Activated CD4-positive, alpha-beta T cell treated with anti-CD3 and anti-CD28 coated beads, Interleukin-2, amount 50 U/mL, for 4 hours (primary cell): Measurements from ENCODE around the gene CHD3.

Experiments used
- DNase-seq, 2 experiments: peaks; one replicate each; pipeline ENCODE4 v3.0.0-alpha.2; 2020

CHD3 gene

DNA sequence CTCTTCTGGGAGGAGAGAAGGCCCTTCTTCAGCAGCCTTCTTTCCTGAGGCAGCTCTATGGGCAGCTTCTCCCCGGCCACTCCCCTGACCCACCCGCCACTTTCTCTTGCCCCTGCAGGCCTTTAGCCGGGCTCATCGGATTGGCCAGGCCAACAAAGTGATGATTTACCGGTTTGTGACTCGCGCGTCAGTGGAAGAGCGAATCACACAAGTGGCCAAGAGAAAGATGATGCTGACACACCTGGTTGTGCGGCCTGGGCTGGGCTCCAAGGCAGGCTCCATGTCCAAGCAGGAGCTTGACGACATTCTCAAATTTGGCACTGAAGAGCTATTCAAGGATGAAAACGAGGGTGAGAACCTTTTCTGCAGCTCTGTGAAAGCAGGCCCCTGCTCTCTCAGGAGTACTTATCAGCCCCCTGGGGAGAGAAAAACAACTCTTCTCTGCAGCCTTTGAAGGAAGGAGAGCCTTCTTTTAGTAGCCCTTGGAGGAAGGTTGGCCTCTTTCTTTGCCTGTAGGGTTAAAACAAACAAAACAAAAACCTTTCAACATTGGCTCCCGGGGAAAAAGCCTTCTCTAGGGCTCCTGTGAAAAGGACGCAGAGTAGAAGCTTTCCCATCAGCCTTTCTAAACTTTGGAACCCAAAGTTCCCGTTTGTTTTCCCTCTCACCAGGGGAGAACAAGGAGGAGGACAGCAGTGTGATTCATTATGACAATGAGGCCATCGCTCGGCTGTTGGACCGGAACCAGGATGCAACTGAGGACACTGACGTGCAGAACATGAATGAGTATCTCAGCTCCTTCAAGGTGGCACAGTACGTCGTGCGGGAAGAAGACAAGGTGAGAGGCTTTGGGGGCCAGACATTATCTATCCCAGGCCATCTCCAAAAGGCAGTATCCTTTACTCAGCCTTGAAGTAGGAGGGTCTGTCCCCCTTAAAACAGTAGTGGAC is 14.8 kb downstream of the CHD3 start:
- DNase-seq: no peak

DNA sequence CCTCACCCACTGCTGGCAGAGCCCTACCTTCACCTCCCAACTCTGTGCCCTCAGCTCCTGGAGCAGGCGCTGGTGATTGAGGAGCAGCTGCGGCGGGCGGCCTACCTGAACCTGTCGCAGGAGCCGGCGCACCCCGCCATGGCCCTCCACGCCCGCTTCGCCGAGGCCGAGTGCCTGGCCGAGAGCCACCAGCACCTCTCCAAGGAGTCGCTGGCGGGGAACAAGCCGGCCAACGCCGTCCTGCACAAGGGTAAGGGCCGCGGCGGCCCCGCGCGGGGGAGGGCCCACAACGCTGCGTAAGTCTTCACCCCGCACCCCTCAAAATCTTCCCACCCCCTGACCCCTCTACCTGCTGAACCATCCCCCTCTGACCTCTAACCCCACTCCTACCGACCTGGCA is 20.5 kb downstream of the CHD3 start:
- DNase-seq: no peak

DNA sequence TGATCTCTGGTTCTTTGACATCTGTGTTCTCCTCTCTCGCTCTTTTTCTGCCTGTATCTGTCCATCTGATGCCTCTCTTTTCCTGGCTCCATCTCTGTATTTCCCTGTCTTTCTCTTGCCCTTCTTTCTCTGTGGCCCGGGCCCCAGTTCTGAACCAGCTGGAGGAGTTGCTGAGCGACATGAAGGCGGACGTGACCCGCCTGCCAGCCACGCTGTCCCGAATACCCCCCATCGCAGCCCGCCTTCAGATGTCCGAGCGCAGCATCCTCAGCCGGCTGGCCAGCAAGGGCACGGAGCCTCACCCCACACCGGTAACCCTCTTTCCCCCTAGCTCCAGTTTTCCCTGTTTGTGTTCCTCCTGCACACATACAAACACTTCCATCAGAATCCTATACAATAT is 21.7 kb downstream of the CHD3 start:
- DNase-seq: no peak

DNA sequence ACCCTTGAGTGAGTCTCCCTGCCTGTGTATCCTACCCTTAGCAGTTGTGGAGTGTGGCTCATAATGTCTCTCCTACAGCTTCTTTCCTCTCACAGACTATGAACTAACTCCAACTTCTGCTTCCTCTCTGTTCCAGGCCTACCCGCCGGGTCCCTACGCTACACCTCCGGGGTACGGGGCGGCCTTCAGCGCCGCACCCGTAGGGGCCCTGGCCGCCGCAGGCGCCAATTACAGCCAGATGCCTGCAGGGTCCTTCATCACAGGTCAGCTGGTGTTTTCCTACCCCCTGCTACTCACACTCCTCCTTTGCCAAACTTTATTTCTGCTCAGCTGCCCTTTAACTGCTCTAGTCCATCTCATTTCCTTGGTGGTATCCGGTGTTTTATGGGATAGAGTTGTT is 22.1 kb downstream of the CHD3 start:
- DNase-seq: no peak

DNA sequence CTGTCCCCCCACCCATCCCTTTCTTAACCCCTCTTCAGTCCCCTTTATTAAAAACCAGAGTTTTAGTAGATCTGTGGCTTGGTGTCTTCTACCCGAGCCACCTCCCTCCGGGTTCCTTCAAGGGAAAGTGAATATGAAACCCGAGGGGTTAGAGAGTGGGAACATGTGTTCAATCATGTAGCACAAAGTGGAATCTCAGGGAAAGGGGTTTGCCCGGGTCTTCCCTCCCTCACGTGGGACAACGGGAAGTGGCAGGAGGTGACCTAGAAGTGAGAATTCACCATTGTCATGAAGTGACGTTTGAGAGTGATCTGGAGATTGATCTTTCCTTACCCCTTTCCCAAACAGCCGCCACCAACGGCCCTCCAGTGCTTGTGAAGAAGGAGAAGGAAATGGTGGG is 22.5 kb downstream of the CHD3 start:
- no peak for DNase-seq

DNA sequence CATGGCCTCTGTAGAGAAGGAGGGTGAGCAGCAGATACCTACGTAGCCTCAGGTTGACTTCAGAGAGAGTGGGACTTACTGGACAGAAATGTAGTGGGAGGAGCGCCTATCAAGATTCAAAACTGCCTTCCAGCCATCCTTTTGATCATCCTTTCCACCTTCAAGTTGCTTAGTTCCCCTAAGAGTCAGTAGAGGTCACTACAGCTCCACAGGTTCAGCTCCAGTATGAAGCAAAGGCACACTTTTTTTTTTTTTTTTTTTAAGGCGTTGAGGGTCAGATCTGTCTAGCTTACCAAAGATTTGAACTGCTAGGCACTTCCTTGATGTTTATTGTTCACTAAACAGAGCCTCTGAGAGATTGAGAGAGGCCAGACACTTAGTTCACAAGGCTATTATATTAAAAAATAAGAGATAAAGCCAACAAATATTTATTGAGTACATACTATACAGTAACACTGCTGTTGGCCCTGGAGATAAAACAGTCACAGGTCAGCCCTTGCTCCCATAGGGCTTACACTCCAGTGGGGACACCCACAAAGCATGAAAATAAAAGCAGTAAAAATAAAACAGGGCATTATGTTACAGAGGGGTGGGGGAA is 24.4 kb downstream of the CHD3 start:
- DNase-seq: peak in 1 of 2 experiments; percentile 22

DNA sequence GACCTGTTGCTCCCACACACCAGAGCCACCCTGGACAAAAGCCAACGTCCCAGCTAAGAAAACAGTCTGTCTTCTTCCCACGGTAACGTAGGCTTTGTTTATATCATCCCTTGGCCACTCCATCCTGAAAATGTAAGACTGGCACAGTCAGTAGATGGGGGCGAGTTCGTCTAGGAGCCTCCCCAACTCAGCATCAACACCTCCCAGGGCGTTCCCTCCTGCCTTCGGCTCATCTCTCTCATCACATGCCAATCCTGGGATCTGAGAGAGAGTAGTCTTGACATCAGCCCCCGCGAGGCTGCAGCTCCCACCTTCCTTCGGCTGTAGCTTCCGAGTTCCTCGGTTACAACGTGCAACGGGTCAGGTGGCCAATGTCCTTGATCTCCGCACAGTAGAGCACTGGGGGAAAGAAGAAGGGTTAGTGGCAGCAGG is 26.6 kb downstream of the CHD3 start:
- no peak for DNase-seq

DNA sequence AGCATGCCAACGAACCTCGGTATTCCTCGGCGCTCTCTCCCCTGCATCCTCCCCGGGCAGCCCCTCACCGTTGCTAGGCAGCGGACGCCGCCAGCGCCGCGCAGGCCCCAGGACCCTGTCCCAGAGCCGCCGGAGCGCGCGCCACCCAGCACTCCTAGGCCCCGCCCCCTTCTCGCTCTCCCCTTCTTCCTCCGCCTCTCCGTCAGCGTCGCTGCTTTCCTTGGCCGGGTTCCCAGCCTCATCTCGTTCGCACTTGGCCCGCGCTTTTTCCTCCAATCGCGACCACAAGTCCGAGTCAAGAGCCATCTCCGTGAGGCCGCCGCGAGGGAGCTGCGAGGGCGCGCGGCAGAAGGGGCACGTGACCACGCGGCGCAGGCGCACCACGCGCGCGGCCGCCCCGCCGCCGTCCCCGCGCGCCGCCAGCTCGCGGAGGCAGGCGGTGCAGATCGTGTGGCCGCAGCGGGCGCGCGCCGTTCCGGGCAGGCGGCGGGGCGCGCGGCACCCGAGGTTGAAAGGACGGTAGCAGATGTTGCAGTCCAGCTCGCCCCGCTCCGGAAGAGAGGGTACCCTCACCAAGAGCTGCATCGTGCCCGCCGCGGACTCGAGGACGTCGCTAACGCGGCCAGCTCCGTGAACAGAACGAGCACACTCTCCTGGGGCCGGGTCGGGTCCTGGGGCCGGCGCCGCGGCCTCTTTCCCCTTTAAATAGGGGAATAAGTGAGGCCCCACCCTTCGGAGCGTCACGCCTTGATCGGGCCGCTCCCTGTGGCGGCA is 27.2 kb downstream of the CHD3 start, which contains the start of gene RNF227:
Gene RNF227 (minus strand): TSS at position 679 of the 774 bp plus-strand sequence. CDS start 94 bp downstream, at position 585.
- DNase-seq: peak; percentile 72

DNA sequence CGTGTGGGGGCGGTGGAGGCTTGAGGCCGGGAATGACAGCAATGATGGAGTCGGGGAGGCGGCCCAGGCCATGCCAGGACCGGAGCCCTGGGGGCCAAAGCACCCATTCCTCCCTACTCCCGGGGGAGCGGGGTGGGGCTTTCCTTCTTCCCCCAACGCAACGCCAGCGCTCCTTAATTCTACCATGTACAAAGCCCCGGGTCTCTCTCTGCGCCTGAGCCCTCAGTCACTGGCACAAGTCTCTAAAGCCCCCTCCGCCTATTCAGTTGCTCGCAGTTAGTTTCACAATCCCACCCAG is 27.7 kb downstream of the CHD3 start:
- DNase-seq: no peak

DNA sequence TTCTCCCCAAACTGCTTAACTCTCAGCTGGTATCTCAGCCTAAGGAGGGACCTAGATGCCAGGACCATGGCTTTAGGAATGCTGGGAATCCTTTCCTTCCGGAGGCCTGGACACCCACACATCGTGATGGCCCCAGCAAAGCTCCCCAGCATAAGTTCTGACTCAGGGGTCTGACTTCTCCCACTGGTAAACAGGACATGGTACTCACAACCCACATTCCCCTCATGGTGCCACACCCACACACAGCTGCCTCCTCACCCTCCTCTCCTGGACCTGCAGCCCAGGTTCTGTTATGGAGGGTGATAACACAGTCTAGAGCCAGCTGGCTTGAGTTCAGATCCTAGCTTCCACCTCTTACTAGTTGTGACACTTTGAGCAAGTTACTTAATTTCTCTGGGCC is 28.2 kb downstream of the CHD3 start:
- no peak for DNase-seq

DNA sequence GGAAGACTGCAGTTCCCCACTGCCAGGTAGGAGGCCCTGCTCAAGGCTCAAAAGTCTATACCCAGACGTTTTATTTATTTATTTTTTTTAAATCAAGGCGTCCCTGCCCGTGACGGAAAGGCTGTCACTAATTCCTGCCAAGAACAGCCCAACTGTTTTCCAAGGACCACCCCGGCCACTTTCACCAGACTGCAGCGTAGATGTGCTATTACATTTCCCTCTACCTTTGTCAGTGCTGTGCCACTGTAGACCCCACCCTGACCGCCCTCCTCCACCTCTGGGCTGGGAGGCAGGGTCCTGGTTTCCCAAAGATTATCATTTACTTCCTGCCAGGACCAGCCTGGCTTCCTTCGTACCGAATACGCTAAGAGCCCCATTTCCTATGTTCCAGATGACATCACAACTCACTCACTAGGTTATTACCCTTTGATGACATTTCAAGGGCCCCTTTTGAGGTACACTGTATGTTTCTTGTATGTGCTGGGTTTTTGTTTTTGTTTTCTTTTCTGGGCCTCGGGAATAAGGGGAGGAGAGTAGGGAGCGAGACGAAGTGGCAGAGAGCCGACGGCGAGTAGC is 33.8 kb downstream of the CHD3 start:
- DNase-seq: no peak

DNA sequence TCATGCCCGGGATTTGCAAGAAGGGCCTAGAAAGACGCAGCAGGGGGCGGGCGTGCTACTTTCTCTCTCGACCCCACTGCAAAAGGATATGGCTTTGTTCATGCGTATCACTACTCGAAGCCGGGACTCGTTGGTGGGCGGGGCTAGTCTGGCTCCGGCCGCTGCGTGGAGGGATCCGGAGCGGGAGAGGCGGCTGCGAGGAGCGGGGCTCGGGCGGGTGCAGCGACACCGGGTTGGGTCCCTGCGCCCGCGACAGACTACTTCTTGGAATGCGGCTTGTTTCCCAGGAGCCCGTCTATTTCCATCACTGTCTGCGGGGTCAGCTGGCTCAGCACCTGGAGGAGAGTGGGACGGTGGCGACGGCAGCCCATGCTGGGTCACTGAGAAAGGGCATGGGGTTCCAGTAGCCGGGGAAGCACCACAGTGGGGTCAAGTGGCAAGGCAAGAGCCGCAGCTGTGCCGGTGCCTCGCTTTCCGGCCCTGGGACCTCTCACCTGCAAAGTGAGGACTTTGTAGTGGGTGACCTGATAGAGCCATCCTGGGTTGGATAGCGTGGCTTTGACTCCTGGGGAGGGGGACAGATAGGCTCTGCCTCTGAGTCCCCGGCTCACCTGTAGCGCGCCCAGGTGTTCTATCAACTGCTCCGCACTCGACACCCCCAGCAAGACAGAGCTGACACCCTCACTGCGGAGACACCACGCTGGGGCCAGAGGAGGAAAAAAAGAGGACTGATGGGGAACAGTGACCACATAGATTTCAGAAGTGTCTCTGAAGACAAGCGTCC is 34.4 kb downstream of the CHD3 start:
- peak; percentile 80 to 82 for DNase-seq

DNA sequence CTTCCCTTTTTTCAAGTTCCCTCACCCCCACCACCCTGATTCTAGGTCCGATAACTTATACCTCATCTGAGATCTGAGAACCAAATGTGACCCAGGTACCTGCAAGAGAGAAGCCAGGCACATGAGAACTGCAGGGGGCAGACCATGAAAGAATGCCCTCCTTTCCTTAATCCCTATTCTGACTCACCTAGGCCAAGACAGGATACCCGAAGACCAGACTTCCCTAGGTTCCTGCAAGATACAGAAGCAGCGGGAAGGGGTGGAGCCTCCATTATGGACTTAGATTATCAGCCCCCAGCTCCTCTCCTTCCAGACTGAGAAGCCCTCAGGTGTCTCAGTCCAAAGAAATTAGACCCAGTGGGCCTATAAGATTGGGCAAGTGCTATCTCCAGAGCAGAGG is 39.0 kb downstream of the CHD3 start:
- DNase-seq: no peak

DNA sequence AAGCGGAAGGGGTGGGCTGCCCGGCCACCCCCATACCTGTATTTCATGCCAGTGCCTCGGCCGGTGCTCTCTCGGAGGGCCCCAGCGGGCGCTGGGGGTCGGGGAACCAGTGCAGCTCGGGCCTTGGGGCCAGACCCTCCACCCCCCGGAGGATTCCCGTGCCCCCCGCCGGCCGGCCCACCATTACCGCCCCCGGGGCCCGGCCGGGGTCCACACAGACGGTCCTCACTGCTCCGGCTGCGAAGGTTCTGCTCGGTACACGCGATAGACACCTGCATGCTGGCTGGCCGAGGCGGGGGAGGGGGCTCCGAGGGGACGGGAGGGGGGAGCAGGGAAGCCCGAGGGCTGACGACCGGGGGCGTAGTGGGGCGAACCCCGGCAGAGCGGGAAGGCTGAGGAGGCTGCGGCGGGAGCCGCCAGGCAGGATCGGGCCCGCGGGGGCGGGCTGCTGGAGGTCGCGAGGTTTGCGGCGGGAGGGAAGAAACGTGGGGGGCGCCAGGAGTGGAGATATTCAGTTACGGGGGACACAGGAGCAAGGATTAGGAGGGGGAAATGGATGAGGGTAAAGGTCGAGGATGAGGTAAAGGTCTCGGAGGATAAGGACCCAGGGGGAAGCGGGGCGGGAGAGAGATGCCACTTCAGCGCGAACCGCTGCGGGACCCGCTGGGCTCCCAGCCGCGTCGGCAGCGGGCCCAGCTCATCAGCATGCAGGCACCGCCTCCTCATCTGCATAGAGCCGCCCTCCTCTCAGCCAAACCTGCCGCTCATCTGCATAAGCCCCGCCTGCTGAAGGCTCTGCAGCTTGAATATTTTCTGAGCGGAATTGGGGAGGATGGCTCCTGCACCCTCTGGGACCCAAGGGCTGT is 40.8 kb downstream of the CHD3 start, which contains the start of gene KCNAB3:
Gene KCNAB3 (minus strand): TSS at position 699 of the 866 bp plus-strand sequence. CDS start 421 bp downstream, at position 278.
- peak; percentile 47 to 48 for DNase-seq

DNA sequence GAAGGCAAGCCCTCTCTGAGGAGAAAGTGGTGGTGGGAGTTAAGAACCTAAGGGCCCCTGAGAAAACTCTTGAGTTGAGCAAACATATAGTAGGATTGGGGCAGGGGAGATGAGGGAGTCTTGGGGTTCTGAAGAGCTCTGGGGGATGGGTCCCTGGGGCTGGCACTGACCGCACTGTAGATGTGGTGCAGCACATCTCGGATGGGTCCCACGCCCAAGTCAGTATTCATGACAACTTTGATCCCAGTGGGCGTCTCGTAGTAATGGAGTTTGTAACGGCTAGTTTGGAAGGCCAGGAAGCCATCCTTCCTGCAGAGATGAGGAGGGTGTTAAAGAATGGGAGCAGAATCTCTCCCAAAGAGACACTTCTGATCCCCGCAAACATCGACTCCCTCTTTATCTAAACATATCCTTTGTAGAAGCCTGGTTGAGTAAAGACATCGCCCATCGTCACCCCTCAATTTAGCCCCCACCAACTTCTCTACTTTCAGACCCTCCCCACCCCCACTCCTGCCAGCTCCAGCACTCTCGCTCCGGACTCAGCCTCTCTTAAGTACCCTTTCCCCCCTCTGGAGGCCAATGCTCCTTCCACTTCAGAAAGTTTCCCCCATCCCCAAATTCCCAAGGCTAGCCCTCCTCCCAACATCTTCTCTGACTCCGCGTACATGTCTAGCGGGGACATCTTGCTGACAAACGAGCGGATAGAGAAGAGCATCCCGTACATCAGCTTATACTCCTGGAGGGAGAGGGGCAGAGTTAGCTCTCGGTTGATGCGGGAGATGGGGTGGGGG is 42.4 kb downstream of the CHD3 start:
- DNase-seq: no peak

DNA sequence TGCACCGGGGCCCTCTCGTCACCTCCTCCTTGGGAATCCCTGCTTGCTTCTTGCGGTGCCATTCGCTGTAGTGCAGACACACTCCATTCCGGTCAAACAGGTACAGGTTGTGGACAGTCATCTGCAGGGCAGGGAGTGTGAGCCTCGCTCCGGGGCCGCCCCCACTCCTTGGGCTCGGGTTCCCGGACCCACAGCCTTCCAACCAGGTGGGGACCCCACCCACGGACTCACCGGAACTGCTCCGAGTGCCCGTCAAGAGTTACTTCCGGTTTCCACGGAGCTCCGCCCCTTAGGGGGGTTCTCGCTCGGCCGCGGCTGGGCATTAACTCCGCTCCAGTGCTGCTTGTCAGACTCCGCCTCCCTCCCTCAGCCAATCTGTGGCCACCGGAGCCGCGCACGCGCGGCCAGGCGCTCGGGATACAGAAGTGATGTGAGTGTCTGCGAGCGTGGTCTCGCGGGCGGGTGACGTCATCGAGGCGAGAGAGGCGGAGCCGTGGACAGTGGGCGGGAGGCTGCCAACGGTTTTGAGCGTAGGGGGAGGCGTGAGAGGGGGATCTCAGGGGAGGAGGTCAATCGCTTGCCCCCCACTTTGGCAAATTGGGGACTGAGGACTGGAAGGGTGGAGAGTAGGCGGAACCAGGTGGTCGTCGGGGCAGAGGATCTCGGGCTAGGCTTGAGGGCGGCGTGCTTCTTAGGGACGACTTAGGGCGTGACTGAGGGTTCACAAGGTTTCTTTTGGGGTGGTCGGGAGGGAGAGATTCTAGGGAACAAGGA is 43.3 kb downstream of the CHD3 start, which contains the start of the genes CNTROB and TRAPPC1:
Gene CNTROB (plus strand): TSS at position 498 of the 774 bp plus-strand sequence. CDS start 874 bp downstream, outside the sequence.
Gene TRAPPC1 (minus strand): TSS at position 238 of the 774 bp plus-strand sequence. CDS start 117 bp downstream, at position 121.
- DNase-seq: peak; percentile 99

DNA sequence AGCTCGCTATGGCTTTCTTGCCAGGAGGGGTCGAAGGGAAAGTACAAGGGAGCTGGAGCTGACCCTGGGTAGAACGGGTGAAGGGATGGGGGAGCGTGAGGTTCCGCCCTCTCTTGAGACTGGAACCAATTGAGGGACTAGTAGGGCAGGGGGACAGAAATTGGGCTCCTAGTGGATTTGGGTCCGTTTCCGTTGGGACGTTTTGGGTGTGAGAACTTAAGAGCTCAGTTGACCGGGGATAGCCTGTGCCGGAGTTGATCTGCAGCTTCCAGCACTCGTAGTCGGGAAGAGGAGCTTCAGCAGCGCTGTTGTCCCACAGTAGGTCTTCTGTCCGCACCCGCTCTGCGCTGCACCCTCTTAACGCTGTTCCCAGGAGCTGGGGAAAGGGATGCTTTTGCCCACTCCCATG is 43.9 kb downstream of the CHD3 start:
- peak in 1 of 2 experiments; percentile 7 for DNase-seq

DNA sequence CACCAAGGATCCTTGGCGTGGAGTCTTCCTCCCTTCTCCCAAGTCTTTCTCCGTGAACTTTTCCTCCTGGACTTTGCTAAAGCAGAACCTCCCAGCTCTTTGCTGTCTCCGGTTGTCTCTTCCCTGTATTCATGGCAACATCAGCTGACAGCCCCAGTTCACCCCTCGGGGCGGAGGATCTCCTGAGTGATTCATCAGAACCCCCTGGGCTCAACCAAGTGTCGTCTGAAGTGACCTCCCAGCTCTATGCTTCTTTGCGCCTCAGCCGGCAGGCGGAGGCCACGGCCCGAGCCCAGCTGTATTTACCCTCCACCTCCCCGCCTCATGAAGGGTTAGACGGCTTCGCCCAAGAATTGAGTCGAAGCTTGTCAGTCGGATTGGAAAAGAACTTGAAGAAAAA is 44.4 kb downstream of the CHD3 start:
- peak in 1 of 2 experiments; percentile 7 for DNase-seq

DNA sequence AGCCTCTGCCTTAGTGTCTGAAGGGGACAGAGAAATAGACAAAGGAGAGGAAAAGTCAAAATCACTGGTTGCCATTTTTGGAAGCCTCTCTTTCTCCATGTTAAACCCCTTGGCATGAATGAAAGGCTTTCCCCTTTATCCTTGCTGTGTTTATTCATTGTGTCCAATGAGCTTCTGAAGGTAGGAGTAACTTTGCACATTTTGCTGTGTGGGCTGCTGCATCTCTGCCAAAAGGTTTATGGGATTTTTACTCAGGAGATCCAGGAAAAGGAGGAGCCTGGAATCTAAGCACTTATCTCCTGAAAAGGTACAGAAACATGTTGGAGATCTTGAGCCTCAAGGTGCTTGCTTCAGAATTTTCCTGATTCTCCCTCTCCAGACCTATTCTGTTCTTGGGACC is 47.3 kb downstream of the CHD3 start:
- DNase-seq: no peak
